ENCODE measurements around the gene SRCAP.

SRCAP gene

GRCh38 chr16:30664616-30665109 lies 34.3 kb upstream of the SRCAP start:
- no peaks in the 10 kb centered on the region for H3K4me1 ChIP-seq (ENCODE audit: control insufficient read depth, insufficient read depth, low read length)
- no peak for DNase-seq (ENCODE audit: low read depth, low spot score)
- no peak overlapping the region for H3K4me3 ChIP-seq (ENCODE audit: low read length)
- peaks cover 18% of the 10 kb centered on the region; the same call in 1 of the 2 replicates for H3K27me3 ChIP-seq (ENCODE audit: control insufficient read depth, insufficient read depth, low read length)
- H3K27ac ChIP-seq (ENCODE audit: low read length), result no peak overlapping the region
- no CpG with 5 or more reads among the region's 15 CpGs for WGBS (ENCODE audit: insufficient coverage, insufficient read length)
- H3K9me3 ChIP-seq (ENCODE audit: control insufficient read depth, insufficient read depth, low read length), result no peaks in the 10 kb centered on the region
- H3K36me3 ChIP-seq (ENCODE audit: control insufficient read depth, insufficient read depth, low read length), result peaks cover 5% of the 10 kb centered on the region

DNA sequence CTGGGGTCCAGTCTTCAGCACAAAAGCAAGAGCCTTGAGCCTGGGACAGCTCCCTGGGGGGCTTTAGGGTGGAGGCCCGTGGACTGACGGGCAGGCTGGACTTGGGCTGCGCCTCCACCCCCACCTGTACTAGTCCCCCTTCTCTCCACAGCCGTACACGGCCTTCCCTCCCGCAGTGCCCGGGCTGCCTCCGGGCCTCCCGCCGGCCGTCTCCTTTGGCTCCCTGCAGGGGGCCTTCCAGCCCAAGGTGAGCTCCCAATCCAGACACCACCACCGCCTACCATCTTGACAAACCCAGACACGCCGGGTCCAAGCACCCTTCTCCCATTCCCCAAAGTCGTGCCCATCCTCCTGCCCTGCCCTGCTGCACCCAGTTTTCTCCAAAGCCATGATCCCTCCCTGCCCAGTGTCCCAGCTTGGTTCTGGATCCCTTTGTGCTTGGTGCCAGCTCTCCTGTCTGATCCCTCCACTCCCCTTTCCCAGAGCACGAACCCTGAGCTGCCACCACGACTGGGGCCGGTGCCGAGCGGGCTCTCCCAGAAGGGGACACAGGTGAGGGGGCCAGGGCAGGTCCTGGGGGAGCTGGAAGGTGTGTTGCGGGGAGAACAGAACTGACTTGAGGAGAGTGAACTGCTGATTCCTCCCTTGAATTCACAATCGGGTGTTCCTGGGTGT lies 33.7 kb upstream of the SRCAP start:
- Histone ChIP-seq H3K4me3 (ENCODE audit: low read length) (no peak overlapping the region), H3K36me3 (ENCODE audit: control insufficient read depth, insufficient read depth, low read length) (peaks cover 5% of the 10 kb centered on the region), H3K27ac (ENCODE audit: low read length) (no peak overlapping the region), H3K9me3 (ENCODE audit: control insufficient read depth, insufficient read depth, low read length) (no peaks in the 10 kb centered on the region), H3K27me3 (ENCODE audit: control insufficient read depth, insufficient read depth, low read length) (peaks cover 20% of the 10 kb centered on the region), H3K4me1 (ENCODE audit: control insufficient read depth, insufficient read depth, low read length) (no peaks in the 10 kb centered on the region)
- WGBS (ENCODE audit: insufficient coverage, insufficient read length), result no CpG with 5 or more reads among the region's 22 CpGs
- DNase-seq (ENCODE audit: low read depth, low spot score), result no peak

DNA sequence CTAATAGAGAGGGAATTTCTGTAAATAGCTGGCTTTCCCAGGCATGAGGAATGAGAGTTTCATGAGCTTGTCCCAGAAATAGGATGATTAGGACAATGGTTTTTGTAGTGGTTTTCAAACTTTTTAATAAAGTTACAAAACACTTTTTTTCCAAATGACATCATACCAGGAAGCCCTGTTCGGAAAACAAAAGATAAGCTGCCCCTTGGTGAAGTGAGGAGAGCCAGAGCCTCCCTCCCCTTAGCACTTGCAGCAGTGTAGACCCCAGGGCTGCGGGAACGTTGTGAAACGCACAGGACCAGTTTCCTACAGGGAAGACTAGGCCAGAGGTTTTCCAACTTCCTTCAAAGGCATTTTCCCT lies 33.2 kb upstream of the SRCAP start:
- Histone ChIP-seq H3K27me3 (ENCODE audit: control insufficient read depth, insufficient read depth, low read length) (peaks cover 20% of the 10 kb centered on the region), H3K4me1 (ENCODE audit: control insufficient read depth, insufficient read depth, low read length) (no peaks in the 10 kb centered on the region), H3K4me3 (ENCODE audit: low read length) (no peak overlapping the region), H3K36me3 (ENCODE audit: control insufficient read depth, insufficient read depth, low read length) (peaks cover 5% of the 10 kb centered on the region), H3K27ac (ENCODE audit: low read length) (no peak overlapping the region), H3K9me3 (ENCODE audit: control insufficient read depth, insufficient read depth, low read length) (no peaks in the 10 kb centered on the region)
- no peak for DNase-seq (ENCODE audit: low read depth, low spot score)
- WGBS (ENCODE audit: insufficient coverage, insufficient read length), result no CpG with 5 or more reads among the region's 4 CpGs

GRCh38 chr16:30666681-30667080 lies 32.3 kb upstream of the SRCAP start:
- Histone ChIP-seq H3K27ac (ENCODE audit: low read length) (no peak overlapping the region), H3K36me3 (ENCODE audit: control insufficient read depth, insufficient read depth, low read length) (peaks cover 5% of the 10 kb centered on the region), H3K27me3 (ENCODE audit: control insufficient read depth, insufficient read depth, low read length) (peaks cover 26% of the 10 kb centered on the region), H3K4me3 (ENCODE audit: low read length) (no peak overlapping the region), H3K4me1 (ENCODE audit: control insufficient read depth, insufficient read depth, low read length) (no peaks in the 10 kb centered on the region), H3K9me3 (ENCODE audit: control insufficient read depth, insufficient read depth, low read length) (no peaks in the 10 kb centered on the region)
- DNase-seq (ENCODE audit: low read depth, low spot score), result no peak
- no CpG with 5 or more reads among the region's 7 CpGs for WGBS (ENCODE audit: insufficient coverage, insufficient read length)

- peaks cover 34% of the 10 kb centered on the region for H3K27me3 ChIP-seq (ENCODE audit: control insufficient read depth, insufficient read depth, low read length)
- no peaks in the 10 kb centered on the region for H3K4me1 ChIP-seq (ENCODE audit: control insufficient read depth, insufficient read depth, low read length)
- no peak overlapping the region for H3K27ac ChIP-seq (ENCODE audit: low read length)
- peaks cover 5% of the 10 kb centered on the region for H3K36me3 ChIP-seq (ENCODE audit: control insufficient read depth, insufficient read depth, low read length)
- H3K9me3 ChIP-seq (ENCODE audit: control insufficient read depth, insufficient read depth, low read length), result no peaks in the 10 kb centered on the region
- no peak overlapping the region for H3K4me3 ChIP-seq (ENCODE audit: low read length)
- DNase-seq (ENCODE audit: low read depth, low spot score), result no peak
- no CpG with 5 or more reads among the region's 11 CpGs for WGBS (ENCODE audit: insufficient coverage, insufficient read length)
These were observed 31.5 kb upstream of the SRCAP start for GRCh38 chr16:30667361-30667905.

- WGBS (ENCODE audit: insufficient coverage, insufficient read length), result no CpG with 5 or more reads among the region's 12 CpGs
These were observed 30.6 kb upstream of the SRCAP start for GRCh38 chr16:30668393-30668792.

GRCh38 chr16:30669026-30669902 lies 29.7 kb upstream of the SRCAP start:
- H3K4me3 ChIP-seq (ENCODE audit: low read length), result no peak overlapping the region
- H3K36me3 ChIP-seq (ENCODE audit: control insufficient read depth, insufficient read depth, low read length), result peaks cover 5% of the 10 kb centered on the region
- H3K27ac ChIP-seq (ENCODE audit: low read length), result no peak overlapping the region
- H3K4me1 ChIP-seq (ENCODE audit: control insufficient read depth, insufficient read depth, low read length), result no peaks in the 10 kb centered on the region
- no CpG with 5 or more reads among the region's 41 CpGs for WGBS (ENCODE audit: insufficient coverage, insufficient read length)
- no peaks in the 10 kb centered on the region for H3K9me3 ChIP-seq (ENCODE audit: control insufficient read depth, insufficient read depth, low read length)
- DNase-seq (ENCODE audit: low read depth, low spot score), result no peak
- peaks cover 52% of the 10 kb centered on the region for H3K27me3 ChIP-seq (ENCODE audit: control insufficient read depth, insufficient read depth, low read length)

More at GRCh38 chr16:30668393-30668792, 30.6 kb upstream of the SRCAP start:
- Histone ChIP-seq H3K4me3 (ENCODE audit: low read length) (no peak overlapping the region), H3K27me3 (ENCODE audit: control insufficient read depth, insufficient read depth, low read length) (peaks cover 43% of the 10 kb centered on the region), H3K36me3 (ENCODE audit: control insufficient read depth, insufficient read depth, low read length) (peaks cover 5% of the 10 kb centered on the region), H3K27ac (ENCODE audit: low read length) (no peak overlapping the region), H3K4me1 (ENCODE audit: control insufficient read depth, insufficient read depth, low read length) (no peaks in the 10 kb centered on the region), H3K9me3 (ENCODE audit: control insufficient read depth, insufficient read depth, low read length) (no peaks in the 10 kb centered on the region)
- no peak for DNase-seq (ENCODE audit: low read depth, low spot score)

- Histone ChIP-seq H3K27me3 (ENCODE audit: control insufficient read depth, insufficient read depth, low read length) (peaks cover 57% of the 10 kb centered on the region), H3K27ac (ENCODE audit: low read length) (no peak overlapping the region), H3K4me3 (ENCODE audit: low read length) (no peak overlapping the region), H3K4me1 (ENCODE audit: control insufficient read depth, insufficient read depth, low read length) (no peaks in the 10 kb centered on the region), H3K9me3 (ENCODE audit: control insufficient read depth, insufficient read depth, low read length) (no peaks in the 10 kb centered on the region), H3K36me3 (ENCODE audit: control insufficient read depth, insufficient read depth, low read length) (peaks cover 5% of the 10 kb centered on the region)
- no CpG with 5 or more reads among the region's 14 CpGs for WGBS (ENCODE audit: insufficient coverage, insufficient read length)
- no peak for DNase-seq (ENCODE audit: low read depth, low spot score)
These were observed 28.8 kb upstream of the SRCAP start for GRCh38 chr16:30669903-30670824.

- Histone ChIP-seq H3K36me3 (ENCODE audit: control insufficient read depth, insufficient read depth, low read length) (no peaks in the 10 kb centered on the region), H3K27ac (ENCODE audit: low read length) (no peak overlapping the region), H3K9me3 (ENCODE audit: control insufficient read depth, insufficient read depth, low read length) (no peaks in the 10 kb centered on the region), H3K4me1 (ENCODE audit: control insufficient read depth, insufficient read depth, low read length) (no peaks in the 10 kb centered on the region), H3K27me3 (ENCODE audit: control insufficient read depth, insufficient read depth, low read length) (peaks cover 73% of the 10 kb centered on the region), H3K4me3 (ENCODE audit: low read length) (no peak overlapping the region)
- no peak for DNase-seq (ENCODE audit: low read depth, low spot score)
- WGBS (ENCODE audit: insufficient coverage, insufficient read length), result no CpG with 5 or more reads among the region's 10 CpGs
These were observed 23.8 kb upstream of the SRCAP start for GRCh38 chr16:30675143-30675542.
